Spleen (tissue), 11 donors: Measurements from ENCODE around the gene CLDN12. TPM values are rescaled to one million over a fixed set of nuclear protein-coding genes. Genes with fewer than 3 reads are reported as not detected.

Experiments
- DNase-seq: peaks from one replicate; pipeline ENCODE4 v3.0.0-alpha.2; 2020
- H3K27ac ChIP-seq, 8 donors: fragments of 200-600 bp; sonication (generic) in 7 of 8; 1 replicate in 4 of 8; 2 replicates in 4 of 8; pipeline versions ENCODE4 v1.5.0 to v1.8.0; 2016 to 2021; ENCODE audit warnings: inconsistent platforms in 4 of 8, mild to moderate bottlenecking in 4 of 8, moderate library complexity in 1 of 8
- H3K27me3 ChIP-seq, 7 donors: fragments of 200-600 bp; sonication (generic) in 6 of 7; replicated peaks in 1 of 7; 1 replicate in 4 of 7; 2 replicates in 3 of 7; pipeline versions ENCODE4 v1.5.0 to v1.8.0; 2016 to 2021; ENCODE audit warnings: inconsistent platforms in 3 of 7, mild to moderate bottlenecking in 1 of 7
- H3K36me3 ChIP-seq, 6 donors: fragments of 200-600 bp; sonication (generic) in 5 of 6; 1 replicate in 4 of 6; 2 replicates in 2 of 6; pipeline versions ENCODE4 v1.5.0 to v1.8.0; 2016 to 2021; ENCODE audit warnings: inconsistent platforms in 2 of 6
- H3K4me1 ChIP-seq, 6 donors: fragments of 200-600 bp; sonication (generic) in 5 of 6; 1 replicate in 3 of 6; 2 replicates in 3 of 6; pipeline versions ENCODE4 v1.5.0 to v1.8.0; 2016 to 2021; ENCODE audit warnings: inconsistent platforms in 3 of 6
- H3K4me3 ChIP-seq, 8 donors: fragments of 200-600 bp; sonication (generic) in 7 of 8; 1 replicate in 4 of 8; 2 replicates in 4 of 8; pipeline versions ENCODE4 v1.5.0 to v1.8.0; 2016 to 2021; ENCODE audit warnings: inconsistent platforms in 4 of 8, mild to moderate bottlenecking in 4 of 8, moderate library complexity in 2 of 8
- H3K9me3 ChIP-seq, 8 donors: fragments of 200-600 bp; sonication (generic) in 7 of 8; 1 replicate in 4 of 8; 2 replicates in 4 of 8; pipeline versions ENCODE4 v1.5.0 to v1.8.0; 2016 to 2021; ENCODE audit warnings: inconsistent platforms in 4 of 8
- POLR2A ChIP-seq, 3 donors: fragments of 450-650 bp; IDR thresholded peaks; one replicate each; pipeline ENCODE4 v1.5.1; 2017; ENCODE audit warnings: antibody characterized with exemption in 3 of 3, mild to moderate bottlenecking in 1 of 3
- POLR2AphosphoS5 ChIP-seq, 3 donors: sonication (generic); formaldehyde crosslinking; IDR thresholded peaks; one replicate each; pipeline ENCODE4 v1.5.1; 2017; ENCODE audit warnings: antibody characterized with exemption in 3 of 3
- WGBS, 5 donors: extraction: QIAGEN DNeasy Blood & Tissue Kit in 3 of 5; methylation state at CpG; one replicate each; pipeline versions ENCODE4 v1.1.5 to v1.1.7; 2013 to 2018; 5-methylcytosine and 5-hydroxymethylcytosine counted together
- intact Hi-C: fragments of 100-400 bp; cut with DNase I; formaldehyde crosslinking; loops from one replicate; pipeline ENCODE4 v1.15.0; 2023; ENCODE audit warnings: low total_unique reads
- polyA plus RNA-seq, 3 donors: library from polyadenylated mRNA; stranded (reverse); fragments of 200-250 nt; gene quantifications; one replicate each; pipeline ENCODE4 v1.2.1, GENCODE V29; 2013
- total RNA-seq, 7 donors: library from RNA; depleted of rRNA in 3 of 7; stranded (reverse); fragments of >200 nt in 3 of 7; fragmentation: NEBNext Ultra II Directional in 4 of 7; extraction: Animal tissue kit (Norgen Biotek cat#: 25700) in 4 of 7; gene quantifications; one replicate each; pipeline versions ENCODE4 v1.1.0 to v1.2.1, GENCODE V29; 2016 to 2021
- TF ChIP-seq, protein P1 (sequence below), 11 experiments: fragments of 200-600 bp in 7 of 11; fragments of 450-650 bp in 4 of 11; sonication (generic) in 4 of 11; IDR thresholded peaks in 8 of 11; conservative IDR thresholded peaks in 3 of 11; 1 replicate in 7 of 11; 2 replicates in 4 of 11; pipeline versions ENCODE4 v1.4.0 to v1.8.0; 2016 to 2021; ENCODE audit warnings: antibody characterized with exemption in 11 of 11, inconsistent platforms in 4 of 11, mild to moderate bottlenecking in 1 of 11
- donor health status: healthy with polysubstance abuse.
- donor health status: DM: no; HTN: no; CAD: no; lungs with moderate emphysema.
- donor health status: DM: no; HTN: no; CAD: no.
- donor health status: Bipolar disorder and iron deficiency.
- donor health status: healthy.
- donor health status: DM: no; HTN: no; CAD: no.
- donor health status: DM: yes; HTN: yes; CAD: no.

The CLDN12 gene
- total and polyA plus RNA-seq, 10 donors = 3.9 to 17.4 (median 10.0) TPM

DNA sequence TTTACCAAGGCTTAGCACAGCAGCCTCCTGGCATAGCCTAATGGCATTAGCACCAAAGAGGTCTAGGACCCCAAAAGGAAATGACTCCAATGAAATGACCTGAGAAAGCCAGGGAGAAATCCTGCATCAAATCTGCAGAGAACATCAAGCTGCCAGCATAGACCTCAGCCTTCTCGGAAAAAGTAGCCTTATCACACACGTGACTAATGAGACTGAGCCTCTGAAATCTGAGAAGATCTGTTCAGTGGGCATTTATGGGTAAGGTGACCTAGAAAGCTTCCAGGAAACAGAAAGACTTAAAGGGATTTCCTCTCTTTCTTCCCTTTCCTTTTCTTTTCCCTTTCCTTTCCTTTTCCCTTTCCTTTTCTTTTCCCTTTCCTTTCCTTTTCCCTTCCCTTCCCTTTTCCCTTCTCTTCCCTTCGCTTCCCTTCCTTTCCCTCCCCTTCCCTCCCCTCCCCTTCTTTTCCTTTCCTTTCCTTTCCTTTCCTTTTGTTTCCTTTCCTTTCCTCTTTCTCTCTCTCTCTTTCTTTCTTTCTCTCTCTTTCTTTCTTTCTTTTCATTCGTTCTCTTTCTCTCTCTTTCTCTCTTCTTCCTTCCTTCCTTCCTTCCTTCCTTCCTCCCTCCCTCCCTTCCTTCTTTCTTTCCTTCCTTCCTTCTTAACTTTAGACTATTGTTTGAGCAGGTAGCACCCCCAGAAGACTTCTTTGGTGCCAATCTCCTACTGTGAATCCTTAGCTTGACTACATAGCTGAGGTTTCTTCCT is 43.1 kb downstream of the CLDN12 start:
- Histone ChIP-seq H3K4me1 (no peaks in the 10 kb centered on the region), H3K4me3 (no peak overlapping the region), H3K27me3 (no peaks in the 10 kb centered on the region), H3K36me3 (no peaks in the 10 kb centered on the region), H3K27ac (no peak overlapping the region), H3K9me3 (no peaks in the 10 kb centered on the region)
- no peak for DNase-seq
- intact Hi-C loops = no loop called here
- 62 to 70% (median 63%) methylated on average over 4 of the region's 4 CpGs for WGBS, 5 donors
- TF ChIP-seq POLR2AphosphoS5 (IDR thresholded peaks at IDR 0.05) (no peak), POLR2A (IDR thresholded peaks at IDR 0.05) (no peak)
- TF ChIP-seq, protein P1, sequence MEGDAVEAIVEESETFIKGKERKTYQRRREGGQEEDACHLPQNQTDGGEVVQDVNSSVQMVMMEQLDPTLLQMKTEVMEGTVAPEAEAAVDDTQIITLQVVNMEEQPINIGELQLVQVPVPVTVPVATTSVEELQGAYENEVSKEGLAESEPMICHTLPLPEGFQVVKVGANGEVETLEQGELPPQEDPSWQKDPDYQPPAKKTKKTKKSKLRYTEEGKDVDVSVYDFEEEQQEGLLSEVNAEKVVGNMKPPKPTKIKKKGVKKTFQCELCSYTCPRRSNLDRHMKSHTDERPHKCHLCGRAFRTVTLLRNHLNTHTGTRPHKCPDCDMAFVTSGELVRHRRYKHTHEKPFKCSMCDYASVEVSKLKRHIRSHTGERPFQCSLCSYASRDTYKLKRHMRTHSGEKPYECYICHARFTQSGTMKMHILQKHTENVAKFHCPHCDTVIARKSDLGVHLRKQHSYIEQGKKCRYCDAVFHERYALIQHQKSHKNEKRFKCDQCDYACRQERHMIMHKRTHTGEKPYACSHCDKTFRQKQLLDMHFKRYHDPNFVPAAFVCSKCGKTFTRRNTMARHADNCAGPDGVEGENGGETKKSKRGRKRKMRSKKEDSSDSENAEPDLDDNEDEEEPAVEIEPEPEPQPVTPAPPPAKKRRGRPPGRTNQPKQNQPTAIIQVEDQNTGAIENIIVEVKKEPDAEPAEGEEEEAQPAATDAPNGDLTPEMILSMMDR (IDR thresholded peaks at IDR 0.05 in 8 of 11, conservative IDR thresholded peaks at IDR 0.05 in 3 of 11) = no peak

DNA sequence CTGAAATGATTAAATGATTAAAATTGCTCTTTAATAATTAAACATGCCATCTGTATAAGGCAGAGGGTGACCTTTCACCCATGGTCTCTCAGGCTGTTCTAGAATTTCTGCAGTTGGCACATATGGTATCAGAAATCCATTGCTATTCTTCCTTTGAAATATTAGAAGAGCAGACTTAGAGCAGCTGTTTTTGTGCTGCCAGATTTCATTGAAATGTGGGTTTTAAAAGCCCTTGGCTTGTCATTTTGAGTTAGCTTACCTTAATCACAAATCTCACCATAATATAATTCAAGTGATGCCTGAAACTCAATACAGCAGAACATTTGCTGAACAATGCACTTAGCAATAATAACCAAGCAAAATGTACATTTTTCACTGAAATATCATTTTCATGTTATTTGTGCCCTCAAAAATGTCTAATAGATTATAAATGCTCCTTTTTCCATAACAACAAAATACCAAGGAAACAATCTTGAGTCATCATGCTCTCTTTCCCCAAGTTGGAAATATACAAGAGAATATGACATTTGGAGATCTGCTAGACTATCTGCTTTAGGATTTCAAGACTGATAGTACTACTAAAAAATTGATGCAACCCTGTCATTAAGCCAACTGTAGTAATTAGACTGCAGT is 50.1 kb downstream of the CLDN12 start:
- no peaks in the 10 kb centered on the region for H3K9me3 ChIP-seq
- no peak overlapping the region for H3K27ac ChIP-seq
- no peak overlapping the region for H3K4me3 ChIP-seq
- H3K27me3 ChIP-seq = peaks cover 0 to 6% (median 0%) of the 10 kb centered on the region in 7 donors
- peaks cover 0 to 11% (median 8%) of the 10 kb centered on the region in 6 donors for H3K4me1 ChIP-seq
- no peak for TF ChIP-seq POLR2AphosphoS5 (IDR thresholded peaks at IDR 0.05)
- TF ChIP-seq, protein P1 (IDR thresholded peaks at IDR 0.05 in 8 of 11, conservative IDR thresholded peaks at IDR 0.05 in 3 of 11) = no peak
- TF ChIP-seq POLR2A (IDR thresholded peaks at IDR 0.05) = no peak
- no peaks in the 10 kb centered on the region for H3K36me3 ChIP-seq
- DNase-seq = no peak
- intact Hi-C loops = loop anchor here (10.0 kb wide), 1 partner anchor 171 kb away; no protein-coding TSS in a partner anchor

- no peak overlapping the region for H3K4me3 ChIP-seq
- TF ChIP-seq POLR2AphosphoS5 (IDR thresholded peaks at IDR 0.05) (no peak), POLR2A (IDR thresholded peaks at IDR 0.05) (no peak)
- TF ChIP-seq, protein P1 (IDR thresholded peaks at IDR 0.05 in 8 of 11, conservative IDR thresholded peaks at IDR 0.05 in 3 of 11) = no peak
- DNase-seq = no peak
- intact Hi-C loops = loop anchor here (10.0 kb wide), 1 partner anchor 171 kb away; no protein-coding TSS in a partner anchor
- WGBS, 5 donors = 66 to 85% (median 76%) methylated on average over 1 of the region's 1 CpG
- no peaks in the 10 kb centered on the region for H3K9me3 ChIP-seq
- no peak overlapping the region for H3K27ac ChIP-seq
- peaks cover 0 to 11% (median 8%) of the 10 kb centered on the region in 6 donors for H3K4me1 ChIP-seq
- H3K27me3 ChIP-seq = peaks cover 0 to 6% (median 0%) of the 10 kb centered on the region in 7 donors
- no peaks in the 10 kb centered on the region for H3K36me3 ChIP-seq
Observed at GRCh38 chr7:90453931-90454330, 50.7 kb downstream of the CLDN12 start.
